GM19351 (cell line): Measurements from ENCODE around the gene MYZAP.

Experiments
- ATAC-seq: cut with Tn5 transposase; IDR thresholded peaks from one replicate; pipeline ENCODE4 v1.9.1; 2021; ENCODE audit warnings: mild to moderate bottlenecking, moderate library complexity; ENCODE audit not compliant: unreplicated experiment

MYZAP gene

DNA sequence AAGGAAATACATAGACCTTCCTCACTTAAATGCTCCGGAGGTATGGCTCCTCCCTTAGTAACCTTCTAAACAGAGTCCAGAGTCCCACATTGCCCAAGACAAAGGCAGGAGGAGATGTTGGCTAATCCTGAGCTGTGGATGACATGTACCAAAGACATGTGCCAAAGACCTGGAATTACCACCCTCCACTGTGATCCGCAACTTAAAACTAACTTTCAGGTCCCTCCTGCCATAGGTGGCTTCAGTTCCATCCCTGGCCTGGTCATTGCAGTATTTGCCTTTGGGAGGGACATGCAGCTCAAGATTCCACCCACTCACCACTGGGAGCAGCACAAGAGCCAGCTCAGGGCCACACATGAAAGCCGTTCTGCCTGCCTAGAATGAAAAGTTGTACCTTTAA, 28.0 kb downstream of the MYZAP start:
- no peak for ATAC-seq

DNA sequence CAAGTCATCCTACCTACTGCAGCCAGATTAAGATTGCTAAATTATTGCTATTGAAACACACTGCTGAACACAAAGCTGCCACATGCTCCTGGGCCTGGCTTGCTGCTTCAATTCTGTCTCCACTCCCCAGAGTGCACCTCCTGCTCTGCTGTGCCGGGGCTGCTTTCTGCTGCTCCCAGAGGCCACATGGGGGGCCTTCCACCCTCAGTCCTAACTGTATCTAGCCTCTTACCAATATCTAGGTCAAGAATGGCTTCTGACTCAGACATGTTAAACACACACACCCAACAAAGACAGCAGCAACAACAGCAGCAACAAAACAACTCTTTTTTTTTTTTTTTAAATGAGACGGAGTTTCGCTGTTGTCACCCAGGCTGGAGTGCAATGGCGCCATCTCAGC, 33.0 kb downstream of the MYZAP start:
- ATAC-seq, result no peak

DNA sequence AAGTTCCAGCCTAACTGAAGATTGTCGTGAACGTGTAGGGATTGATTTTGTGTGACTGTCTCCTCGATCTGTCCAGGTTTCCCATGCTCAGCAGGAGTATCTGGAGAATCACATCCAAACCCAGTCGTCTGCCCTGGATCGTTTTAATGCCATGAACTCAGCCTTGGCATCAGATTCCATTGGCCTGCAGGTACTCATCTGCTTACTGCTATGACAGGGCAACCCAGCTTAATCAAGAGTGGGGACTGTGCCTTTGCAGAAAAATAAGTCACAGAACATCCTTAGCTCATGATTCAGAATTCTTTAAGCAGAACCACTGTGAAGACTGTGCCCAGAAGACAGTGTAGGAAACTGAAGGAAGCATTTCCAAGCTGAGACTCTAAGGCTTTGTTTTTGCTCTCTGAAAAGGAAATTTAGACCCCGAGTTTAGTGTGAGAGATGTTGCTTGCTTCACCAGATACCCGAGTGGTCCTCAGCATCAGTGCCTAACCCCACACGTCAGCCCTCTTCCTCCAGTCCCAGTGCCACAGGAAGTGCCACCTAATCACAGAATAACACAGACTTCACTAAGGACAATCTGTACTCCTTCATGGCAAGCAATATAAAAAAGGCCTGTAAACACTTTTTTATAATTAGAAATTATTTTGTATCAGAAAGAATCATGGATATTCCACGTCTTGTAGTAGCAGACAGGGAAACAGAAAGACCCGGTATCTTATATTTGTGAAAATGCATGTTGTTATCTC, 34.2 kb downstream of the MYZAP start:
- no peak for ATAC-seq

DNA sequence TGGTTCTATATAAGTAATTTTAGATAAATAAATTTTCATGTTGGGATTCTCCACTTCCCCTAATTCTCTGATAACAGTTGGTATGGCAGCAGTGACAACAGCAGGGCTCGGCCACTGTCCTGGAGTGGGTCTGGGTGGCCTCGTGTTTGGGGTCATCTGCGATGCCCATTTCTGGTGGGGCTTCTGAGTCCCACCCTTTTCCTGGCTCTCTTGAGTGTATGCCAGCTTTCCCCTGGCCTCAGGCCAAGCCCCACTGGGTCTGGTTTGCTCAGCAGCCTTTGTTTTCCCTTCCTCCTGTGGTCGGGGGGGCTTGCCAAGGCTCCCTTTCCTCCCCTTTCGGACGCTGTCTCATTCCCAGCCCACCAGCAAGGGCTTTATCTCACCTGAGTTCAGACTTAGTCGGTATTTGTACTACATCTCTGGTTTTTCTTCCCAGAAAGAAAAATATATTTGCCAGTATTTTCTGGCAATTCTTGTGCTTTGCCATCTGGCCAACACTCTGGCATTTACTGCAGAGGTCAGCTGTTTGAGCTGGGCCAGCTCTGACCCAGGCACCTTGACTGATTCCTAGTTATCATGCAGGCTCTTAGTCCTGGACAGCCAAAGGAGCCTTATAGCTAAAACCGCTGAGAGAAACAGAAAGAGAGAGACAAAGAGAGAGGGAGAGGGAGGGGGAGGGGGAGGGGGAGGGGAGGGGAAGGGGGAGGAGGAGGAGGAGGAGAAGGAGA, 35.2 kb downstream of the MYZAP start:
- ATAC-seq, result no peak

DNA sequence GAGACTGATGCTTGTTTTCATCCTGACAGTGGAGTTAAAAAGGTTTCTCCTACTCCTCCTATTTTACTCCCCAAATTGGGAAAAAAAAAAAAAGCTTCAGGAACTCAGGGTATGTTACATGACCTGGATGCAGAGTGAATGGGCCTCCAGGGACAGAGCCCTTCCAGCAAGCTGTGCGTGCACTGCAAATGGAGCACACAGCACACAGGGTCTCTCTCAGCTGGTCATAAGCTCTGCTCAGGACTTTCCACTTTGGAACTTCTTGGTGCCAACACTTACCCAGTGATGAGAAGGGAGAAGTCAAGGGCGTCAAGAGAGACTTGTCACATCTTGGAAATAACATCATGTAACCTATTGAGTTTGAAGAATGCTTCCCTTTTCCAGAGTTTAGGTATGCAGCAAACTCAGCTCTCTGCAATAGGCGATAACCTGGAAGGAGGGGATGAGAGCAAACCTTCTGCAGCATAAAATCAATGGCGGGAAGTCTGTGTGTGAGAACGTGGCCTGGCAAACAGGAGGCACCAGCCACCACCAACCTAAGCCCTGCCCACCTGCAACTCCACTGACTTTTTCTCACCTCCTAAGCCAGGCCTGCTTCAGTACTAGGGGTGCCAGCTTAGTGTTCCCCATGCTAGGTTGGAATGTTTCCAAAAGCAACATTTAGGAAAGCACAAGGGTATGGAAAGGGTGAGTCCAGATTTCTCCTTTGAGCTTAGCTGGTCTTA, 39.8 kb downstream of the MYZAP start:
- no peak for ATAC-seq

DNA sequence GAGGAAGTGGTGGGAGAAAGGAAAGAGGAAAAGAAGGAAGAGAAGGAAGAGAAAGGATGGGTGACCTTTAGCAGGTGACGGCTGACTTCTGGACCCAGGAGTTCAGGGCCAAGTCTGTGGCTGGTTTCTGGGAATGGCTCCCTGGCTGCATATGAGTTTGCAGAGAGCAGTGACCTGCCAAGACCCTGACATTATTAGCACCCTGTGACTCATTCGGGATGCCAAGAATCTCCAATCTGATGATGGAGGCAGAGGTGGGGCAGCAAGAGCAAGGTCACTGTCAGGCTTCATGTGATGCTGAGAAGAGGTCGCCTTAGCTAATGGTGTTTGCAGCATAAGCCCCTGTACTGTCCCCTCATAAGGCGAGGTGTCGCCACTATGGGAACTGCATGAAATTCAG, 42.6 kb downstream of the MYZAP start:
- ATAC-seq, result no peak

DNA sequence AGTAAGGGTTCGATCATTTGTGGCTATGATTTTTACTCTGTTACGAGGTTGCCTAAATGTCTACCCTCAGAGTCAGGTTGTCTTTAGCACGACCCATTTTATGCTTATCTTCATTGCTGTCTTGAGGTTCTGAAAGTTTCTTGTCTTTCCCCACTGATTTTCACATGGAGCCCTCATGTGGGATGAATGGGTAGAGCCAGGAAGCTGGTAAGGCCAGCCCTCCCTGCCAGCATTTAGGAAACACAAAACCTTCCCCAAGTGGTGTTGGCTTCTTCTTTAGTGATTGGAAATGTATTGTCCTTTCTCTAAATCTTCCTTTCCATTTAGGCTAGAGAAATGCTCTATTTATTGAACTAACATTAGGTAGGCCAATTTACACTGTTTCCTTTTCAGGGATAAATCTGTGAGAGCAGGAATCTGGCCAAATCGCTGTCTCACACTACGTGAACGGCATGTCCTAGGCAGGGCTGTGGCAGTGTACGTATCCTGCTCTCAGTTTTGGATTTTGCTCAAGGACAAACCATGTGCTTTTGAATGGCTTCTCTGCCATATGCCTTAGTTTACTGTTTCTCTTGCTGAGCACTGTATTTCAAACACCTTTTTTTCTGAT, 43.7 kb downstream of the MYZAP start:
- ATAC-seq, result no peak

DNA sequence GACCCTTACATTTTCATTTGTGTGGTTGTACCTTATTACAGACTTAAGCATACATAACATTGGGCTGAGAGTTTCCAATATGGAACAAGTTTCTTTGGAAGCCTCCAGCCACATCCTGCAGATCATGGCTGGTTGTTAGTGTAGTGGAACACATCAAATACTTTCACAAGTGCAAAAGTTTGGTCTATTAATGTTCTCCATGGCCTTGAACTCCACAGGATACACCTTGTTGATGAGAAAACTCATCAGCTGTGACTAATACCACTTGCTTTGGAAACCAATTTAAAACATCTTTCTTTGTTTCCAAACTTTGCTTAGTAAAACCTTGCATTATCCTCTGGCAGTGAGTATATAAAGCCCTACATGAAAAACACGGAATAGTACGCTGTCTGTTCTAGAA, 46.1 kb downstream of the MYZAP start:
- no peak for ATAC-seq

DNA sequence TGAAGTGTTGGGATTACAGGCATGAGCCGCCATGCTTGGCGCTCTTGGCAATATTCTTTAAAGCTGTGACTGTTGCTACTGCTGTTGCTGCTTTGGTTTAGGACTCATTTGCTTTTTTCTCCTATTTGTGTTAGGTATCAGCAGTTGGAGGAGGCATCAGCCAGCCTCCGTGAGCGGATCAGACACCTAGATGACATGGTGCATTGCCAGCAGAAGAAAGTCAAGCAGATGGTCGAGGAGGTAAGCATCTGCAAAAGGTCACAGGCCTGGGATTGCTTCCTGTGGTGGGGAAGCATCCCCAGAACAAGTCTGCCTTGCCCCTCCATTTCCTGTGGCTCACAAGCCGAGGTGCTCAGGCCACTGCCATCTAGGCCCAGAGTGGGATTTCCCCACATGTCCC, 47.6 kb downstream of the MYZAP start:
- no peak for ATAC-seq

DNA sequence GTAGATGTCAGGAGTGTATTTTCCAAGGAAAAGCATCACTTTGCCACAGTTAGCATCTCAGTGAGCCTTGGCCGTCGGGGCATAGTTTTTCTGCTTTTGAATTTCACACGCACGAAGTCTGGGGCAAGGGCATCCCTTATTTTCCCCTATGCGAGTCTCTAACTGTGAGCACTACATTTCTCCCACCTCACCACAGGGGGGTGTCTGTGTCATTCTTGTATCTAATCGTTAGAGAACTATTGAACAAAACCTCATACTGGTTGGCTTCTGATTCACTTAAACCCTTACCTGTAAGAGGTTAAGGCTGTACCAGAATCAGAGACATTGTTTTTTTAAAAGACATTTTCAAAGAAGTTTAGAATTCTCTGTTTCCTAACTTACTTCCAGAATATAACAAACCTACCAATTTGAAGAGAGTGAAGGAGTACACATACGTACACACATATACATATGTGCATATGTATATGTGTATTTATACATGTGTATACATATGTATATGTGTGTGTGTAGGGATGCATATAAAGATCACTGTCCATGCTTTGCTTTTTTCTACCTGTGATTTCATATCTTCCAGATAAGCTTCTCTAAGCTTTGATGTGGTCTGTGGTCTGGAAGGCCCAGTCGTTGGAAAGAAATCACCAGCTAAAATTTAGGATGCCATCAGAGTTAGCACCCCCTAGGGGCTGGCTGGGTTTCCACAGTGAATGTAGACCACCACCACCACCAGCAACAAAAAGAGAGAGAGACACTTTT, 49.4 kb downstream of the MYZAP start:
- ATAC-seq, result peak; percentile 54

DNA sequence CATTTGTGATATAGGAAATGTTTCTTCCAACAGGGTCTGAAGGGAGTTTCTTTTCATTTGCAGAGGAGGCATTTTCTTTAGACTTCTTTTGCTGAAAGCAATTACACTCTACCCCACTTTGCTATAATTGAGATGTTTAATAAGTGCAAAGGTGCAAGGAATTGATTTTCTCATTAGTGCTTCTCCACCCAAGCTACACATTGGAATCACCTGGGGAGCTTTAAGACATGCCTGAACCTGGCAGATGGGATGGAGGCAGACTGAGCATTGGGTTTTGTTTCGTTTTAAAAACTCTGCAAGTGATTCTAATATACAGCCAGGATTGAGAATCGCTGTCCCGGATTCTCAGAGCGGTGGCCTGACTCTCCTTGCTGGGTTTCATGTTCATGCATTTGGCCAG, 52.1 kb downstream of the MYZAP start:
- ATAC-seq, result no peak

DNA sequence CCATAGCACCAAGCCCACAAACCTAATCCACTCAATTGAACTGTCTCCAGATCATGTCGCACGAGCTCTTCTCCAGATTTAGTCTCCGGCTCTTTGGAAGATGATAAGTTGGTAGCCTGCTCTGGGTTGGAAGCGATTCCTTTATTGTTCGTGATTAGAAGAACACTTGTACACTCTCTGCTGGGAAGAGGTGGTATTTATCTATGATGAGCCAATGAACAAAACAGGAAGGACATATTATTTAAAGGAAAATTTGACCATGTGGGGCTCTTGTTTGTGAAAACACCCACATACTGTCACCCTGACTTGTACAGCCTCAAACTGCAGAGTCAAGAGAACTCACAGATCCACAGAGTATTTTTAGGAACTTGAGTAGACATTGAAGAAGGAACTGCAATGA, 54.4 kb downstream of the MYZAP start:
- ATAC-seq, result no peak

DNA sequence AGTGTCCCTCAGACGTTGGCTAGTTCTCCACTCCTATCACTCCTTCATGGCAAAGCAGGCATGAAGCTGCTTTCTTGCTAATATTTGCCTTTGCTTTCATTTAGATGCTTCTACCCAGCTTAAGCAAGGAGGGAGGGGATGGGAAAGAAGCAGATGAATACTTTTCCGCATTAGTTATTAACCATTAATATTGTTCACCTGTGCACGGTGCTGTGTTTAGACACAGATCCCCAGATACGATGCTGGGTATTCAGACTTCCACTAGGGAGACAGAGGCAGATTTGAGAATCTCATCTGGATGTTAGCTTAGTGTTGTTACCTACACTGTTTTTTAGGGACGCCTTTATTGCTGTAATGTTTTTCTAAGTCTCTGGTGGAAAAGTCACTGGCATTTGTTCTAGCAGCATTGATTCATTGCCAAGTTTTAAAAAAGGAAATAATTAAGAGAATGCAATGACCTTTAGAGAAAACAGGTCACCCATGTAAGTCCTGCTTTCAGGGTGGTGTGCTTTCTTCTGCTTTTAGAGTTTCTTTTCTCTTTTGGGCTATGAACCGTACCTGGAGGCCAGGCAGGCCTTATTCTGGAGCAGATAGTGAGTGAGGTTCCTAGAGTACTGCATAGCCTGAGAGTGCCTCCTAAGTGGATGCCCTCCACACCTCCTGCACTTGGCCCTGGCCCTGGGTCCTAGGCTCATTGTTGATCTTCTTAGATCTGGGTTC, 55.5 kb downstream of the MYZAP start:
- no peak for ATAC-seq

DNA sequence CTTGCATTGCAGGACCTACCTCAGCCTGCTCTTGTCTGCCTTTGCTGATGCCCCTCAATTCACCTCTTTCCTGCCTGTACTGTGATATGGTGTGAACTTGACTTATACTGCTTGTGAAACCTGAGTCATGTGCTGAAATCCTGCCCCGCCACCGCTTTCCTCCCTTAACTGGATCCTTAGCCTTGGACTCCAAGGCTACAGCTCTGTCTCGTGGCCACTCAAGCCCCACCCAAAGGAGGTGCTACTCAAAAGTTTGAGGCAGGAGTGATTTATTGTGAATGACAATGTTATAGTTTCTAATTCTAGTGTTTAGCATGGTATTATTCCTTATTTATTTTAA, 56.1 kb downstream of the MYZAP start:
- ATAC-seq, result no peak

DNA sequence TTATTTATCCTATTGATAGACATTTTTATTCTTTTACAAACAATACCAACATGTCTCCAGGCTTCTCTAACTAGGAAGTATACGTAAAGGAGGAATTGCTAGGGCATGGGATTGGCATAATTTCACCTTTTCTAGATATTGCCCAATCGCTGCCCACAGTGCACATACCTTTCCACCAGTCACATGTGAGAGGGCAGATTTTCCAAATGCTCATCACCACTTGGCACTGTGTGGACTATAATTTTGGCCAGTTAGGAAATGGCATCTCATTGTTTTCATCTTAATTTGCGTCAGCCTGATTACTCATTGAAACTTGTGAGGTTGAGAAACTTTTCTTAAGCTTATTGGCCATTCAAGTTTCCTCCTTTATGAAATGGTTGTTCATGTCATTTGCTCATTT, 57.4 kb downstream of the MYZAP start:
- ATAC-seq, result no peak

DNA sequence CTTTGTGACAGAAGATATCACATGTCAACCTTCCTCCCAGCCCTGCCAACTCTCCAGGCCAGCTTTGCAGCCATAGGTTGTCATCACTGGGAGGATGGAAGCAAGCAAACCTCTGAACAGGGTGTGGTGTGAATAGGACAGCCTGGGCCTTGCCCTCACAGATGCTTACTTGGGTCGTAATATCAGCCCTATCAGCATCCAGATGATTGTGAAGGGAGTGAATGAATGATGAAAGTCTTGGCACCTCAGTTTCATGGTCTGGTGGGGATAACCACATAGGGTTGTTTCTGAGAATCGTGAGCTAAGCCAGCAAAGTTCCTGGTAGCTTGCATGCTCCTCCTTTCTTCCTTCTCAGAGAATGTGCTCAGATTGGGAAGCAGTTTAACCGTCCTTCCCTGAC, 59.7 kb downstream of the MYZAP start:
- no peak for ATAC-seq

DNA sequence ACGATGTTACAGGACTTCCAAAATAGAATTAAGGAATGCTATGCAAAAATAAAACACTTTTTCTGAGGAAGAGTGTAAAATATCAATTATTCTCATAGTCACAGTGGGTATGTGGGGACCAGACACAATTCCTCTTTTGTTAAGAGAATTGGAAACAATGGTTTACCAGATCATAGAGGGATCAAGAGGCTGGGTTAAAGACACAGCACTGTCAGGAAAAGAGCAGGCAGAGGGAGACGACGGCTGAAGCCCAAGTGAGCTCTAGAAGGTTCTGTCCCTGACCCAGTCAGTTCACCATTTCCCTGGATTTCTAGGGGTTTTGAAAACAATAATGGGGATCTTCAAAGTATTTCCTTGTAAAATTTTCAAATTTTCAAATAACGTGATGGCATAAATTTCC, 60.8 kb downstream of the MYZAP start:
- ATAC-seq, result no peak

DNA sequence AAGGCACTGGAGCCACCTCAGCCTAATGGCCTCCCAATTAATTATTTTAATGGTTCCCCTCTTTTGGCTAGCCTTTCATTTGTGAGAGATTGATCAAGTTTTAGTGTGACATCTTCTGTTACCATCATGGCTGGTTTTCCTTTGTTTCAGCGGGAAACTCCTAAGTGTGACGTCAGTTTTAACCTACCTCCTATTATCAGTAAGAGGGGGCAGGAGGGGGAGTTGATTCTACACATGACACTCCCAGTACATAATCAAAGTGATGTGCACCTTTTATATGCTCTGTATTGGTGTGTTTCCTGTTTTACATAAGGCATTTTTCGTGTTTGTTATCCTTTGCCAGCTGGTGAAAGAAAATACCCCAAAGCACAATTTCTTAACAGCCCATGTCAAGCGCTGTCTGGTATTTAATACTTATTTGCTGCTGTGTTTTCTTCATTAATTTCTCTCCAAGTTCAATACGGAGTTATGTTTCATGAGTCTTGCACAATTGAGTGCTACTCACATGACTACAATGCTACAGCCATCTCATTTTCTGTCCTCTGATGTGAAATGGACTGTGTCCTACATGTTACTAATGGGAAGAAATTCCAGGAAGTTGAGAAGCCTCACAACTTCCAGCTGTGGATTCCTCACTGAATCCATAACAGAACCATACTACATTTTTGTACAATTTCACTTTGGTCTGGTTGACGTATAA, 62.6 kb downstream of the MYZAP start:
- ATAC-seq, result no peak

DNA sequence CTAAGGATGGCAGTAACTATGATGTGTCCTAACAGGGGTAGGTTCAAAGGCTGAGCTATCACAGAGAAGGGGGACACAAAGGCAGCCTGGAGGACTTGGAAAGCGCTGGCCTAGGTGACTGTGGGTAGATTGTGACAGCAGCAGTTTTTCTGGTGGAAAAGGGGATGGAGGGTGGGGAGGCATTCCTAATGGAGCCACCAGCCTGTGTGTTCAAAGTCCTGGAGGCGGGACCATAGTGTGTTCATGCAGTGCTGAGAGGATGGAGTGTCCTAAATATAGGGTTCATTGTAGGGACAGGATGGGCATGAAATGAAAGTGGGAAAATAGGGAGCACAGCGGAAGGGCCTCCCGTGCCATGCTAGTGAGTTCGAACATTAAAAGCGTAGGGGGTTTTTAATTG, 63.3 kb downstream of the MYZAP start:
- ATAC-seq, result no peak

DNA sequence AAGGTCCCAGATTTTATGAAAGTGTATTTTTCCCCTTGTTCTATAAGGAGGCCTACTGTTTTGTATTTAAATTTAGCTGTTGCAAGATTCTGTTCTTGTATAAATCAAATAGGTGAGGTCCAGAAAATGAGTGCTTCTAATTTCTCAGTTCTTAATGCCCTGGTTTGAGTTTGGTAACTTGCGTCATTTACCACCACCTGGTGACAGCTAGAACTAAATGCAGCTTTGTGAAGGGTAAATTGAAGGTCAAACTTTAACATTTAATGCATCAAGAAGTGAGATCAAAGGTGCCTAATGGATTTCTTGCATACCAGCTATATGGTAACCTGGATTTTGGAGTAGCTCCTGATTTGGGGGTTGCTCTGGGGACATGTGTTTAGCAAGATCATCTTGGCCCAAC, 64.1 kb downstream of the MYZAP start:
- ATAC-seq, result no peak
